ENCODE data around the gene GARIN5B. TPM values are rescaled to one million over a fixed set of nuclear protein-coding genes. Genes with fewer than 3 reads are reported as not detected.

GARIN5B gene
- total and polyA plus RNA-seq, 2 of the 13 experiments (the other 11 are each of a cell fraction or from before 2014, with no cell fraction given) = not detected

DNA sequence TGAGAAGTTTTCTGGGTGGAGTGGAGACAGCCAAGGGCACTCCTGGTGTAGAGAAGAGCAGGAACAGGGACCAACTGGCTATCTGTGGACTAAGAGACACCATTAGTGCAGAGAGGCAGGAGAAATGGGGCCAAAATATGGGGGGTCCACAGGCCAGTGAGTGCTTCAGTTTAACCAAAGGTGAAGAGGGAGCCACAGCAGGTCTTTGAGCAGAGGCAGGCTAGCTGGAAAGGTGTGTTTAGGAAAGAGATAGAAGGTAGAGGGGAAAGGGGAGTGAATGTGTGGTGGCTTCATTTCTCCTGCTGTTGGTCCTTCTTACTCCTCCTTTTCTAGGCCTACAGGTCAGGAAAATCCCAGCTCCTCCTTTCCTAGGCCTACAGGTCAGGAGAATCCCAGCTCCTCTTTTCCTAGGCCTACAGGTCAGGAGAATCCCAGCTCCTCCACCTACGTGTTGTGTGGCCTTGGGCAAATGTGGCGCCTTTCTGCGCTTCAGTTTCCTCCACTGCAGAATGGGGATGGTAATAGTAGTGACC is 19.5 kb upstream of the GARIN5B start:
- no peak for DNase-seq (ENCODE audit: low spot score)
- POLR2A ChIA-PET = interaction anchor here (1.3 kb wide), 1 partner anchor 49 kb away, joined by 4 read pairs; no protein-coding TSS in a partner anchor
- H3K27ac ChIP-seq (ENCODE audit: extremely low read length, insufficient read depth, low read length) = no peak overlapping the region
- in situ Hi-C loops (cut with HindIII; ENCODE audit: extremely low pct_ligation_motif_present, low pct_unique_long_range_greater_than_20kb) = no loop called here
- peaks cover 22% of the 10 kb centered on the region for H3K79me2 ChIP-seq (ENCODE audit: insufficient read depth, low read length)
- peaks cover 18% of the 10 kb centered on the region for H4K20me1 ChIP-seq (ENCODE audit: insufficient read depth, low read length)
- no peak overlapping the region for H3K4me2 ChIP-seq (ENCODE audit: low read depth, low read length)
- H3K36me3 ChIP-seq (replicated peaks in 1 of 2; ENCODE audit: control insufficient read depth in 1 of 2, insufficient read depth in 2 of 2, low read length in 2 of 2) = peaks cover 0 to 10% of the 10 kb centered on the region in 2 experiments; a peak in 4 of 5 replicates
- no TSS peak for BruUV-seq (replicated peaks)
- WGBS (ENCODE audit: low lambda C conversion rate) = 83% methylated on average over 3 of the region's 3 CpGs
- TF ChIP-seq CCAR2 (optimal IDR thresholded peaks at IDR 0.05; ENCODE audit: low read depth, low read length) (no peak), ZBTB38 (CRISPR knock-in tag; IDR thresholded peaks at IDR 0.05) (no peak), RELA (CRISPR knock-in tag; IDR thresholded peaks at IDR 0.05) (no peak), LCORL (IDR thresholded peaks at IDR 0.05) (no peak), LCORL (CRISPR knock-in tag; IDR thresholded peaks at IDR 0.05) (no peak), PHB2 (IDR thresholded peaks at IDR 0.05; ENCODE audit: partially characterized antibody) (no peak), SMAD1 (CRISPR knock-in tag; IDR thresholded peaks at IDR 0.05; ENCODE audit: borderline replicate concordance, low read depth) (no peak), ZNF251 (CRISPR knock-in tag; IDR thresholded peaks at IDR 0.05) (no peak), ZMYM4 (CRISPR knock-in tag; IDR thresholded peaks at IDR 0.05) (no peak), TRIM24 (CRISPR knock-in tag; IDR thresholded peaks at IDR 0.05) (no peak), JDP2 (CRISPR knock-in tag; IDR thresholded peaks at IDR 0.05; ENCODE audit: borderline replicate concordance) (no peak), ZNF768 (CRISPR knock-in tag; IDR thresholded peaks at IDR 0.05) (no peak), ZNF562 (CRISPR knock-in tag; IDR thresholded peaks at IDR 0.05; ENCODE audit: borderline replicate concordance) (no peak), ZNF720 (CRISPR knock-in tag; IDR thresholded peaks at IDR 0.05) (no peak)
- no peak for ATAC-seq
- CTCF ChIA-PET (ENCODE audit: low intra/inter-chr PET ratio, low total read pairs) = no interaction called here
- H3K9me3 ChIP-seq (ENCODE audit: low read length) = no peaks in the 10 kb centered on the region
- H3K4me3 ChIP-seq (replicated peaks in 1 of 3; ENCODE audit: insufficient read depth in 1 of 3, low read depth in 2 of 3, low read length in 3 of 3) = no peak overlapping the region
- no peak overlapping the region for H3K9ac ChIP-seq (ENCODE audit: insufficient read depth, low read depth, low read length)
- no peak for FAIRE-seq
- H3K27me3 ChIP-seq (ENCODE audit: control insufficient read depth in 1 of 2, insufficient read depth in 2 of 2, low read length in 2 of 2) = peaks cover 0 to 5% of the 10 kb centered on the region in 2 experiments; a peak in 1 of 5 replicates
- intact Hi-C loops (cut with micrococcal nuclease; ENCODE audit: unreplicated experiment) = no loop called here
- H2AFZ ChIP-seq (ENCODE audit: low read length) = no peak overlapping the region
- peaks cover 33% of the 10 kb centered on the region for H3K4me1 ChIP-seq (ENCODE audit: insufficient read depth, low read length)
